Peyer's patch (tissue), 4 donors: ENCODE data around the gene SYCP2L. TPM values are rescaled to one million over a fixed set of nuclear protein-coding genes. Genes with fewer than 3 reads are reported as not detected.
"Not testable (repeated sequence)": the region's sequence is repeated elsewhere in the genome, so short reads cannot be mapped to it uniquely, and the experiment has no call there.

Experiments
- DNase-seq, 3 donors: peaks; one replicate each; pipeline ENCODE4 v3.0.0-alpha.2; 2017 to 2019
- H3K27ac ChIP-seq, 4 donors: fragments of 200-600 bp; sonication (generic); one replicate each; pipeline ENCODE4 v1.5.1; 2016 to 2019
- H3K27me3 ChIP-seq, 2 donors: fragments of 200-600 bp; sonication (generic); one replicate each; pipeline ENCODE4 v1.5.1; 2019
- H3K36me3 ChIP-seq, 3 donors: fragments of 200-600 bp; sonication (generic); one replicate each; pipeline ENCODE4 v1.5.1; 2016 to 2019
- H3K4me1 ChIP-seq, 4 donors: fragments of 200-600 bp; sonication (generic); one replicate each; pipeline ENCODE4 v1.5.1; 2016 to 2019
- H3K4me3 ChIP-seq, 4 donors: fragments of 200-600 bp; sonication (generic); 1 replicate in 3 of 4; 2 replicates in 1 of 4; pipeline ENCODE4 v1.5.1; 2016 to 2019; ENCODE audit warnings: mild to moderate bottlenecking in 1 of 4
- H3K9me3 ChIP-seq, 4 donors: fragments of 200-600 bp; sonication (generic); one replicate each; pipeline ENCODE4 v1.5.1; 2016 to 2019; ENCODE audit warnings: mild to moderate bottlenecking in 1 of 4
- POLR2A ChIP-seq, 2 donors: fragments of 450-650 bp; IDR thresholded peaks; one replicate each; pipeline ENCODE4 v1.5.1; 2017; ENCODE audit warnings: antibody characterized with exemption in 2 of 2, mild to moderate bottlenecking in 2 of 2, moderate library complexity in 2 of 2
- total RNA-seq, 4 donors: library from RNA; depleted of rRNA; stranded (reverse); fragments of >200 nt; gene quantifications; one replicate each; pipeline ENCODE4 v1.1.0, GENCODE V29; 2016
- TF ChIP-seq, protein P1 (sequence below), 6 experiments: fragments of 450-650 bp in 4 of 6; fragments of 200-600 bp in 2 of 6; sonication (generic) in 1 of 6; IDR thresholded peaks; one replicate each; pipeline ENCODE4 v1.5.1; 2017 to 2019; ENCODE audit warnings: antibody characterized with exemption in 6 of 6, mild to moderate bottlenecking in 3 of 6, moderate library complexity in 1 of 6

The SYCP2L gene
- total RNA-seq, 4 donors from 2014 or later = 0.67 to 5.0 TPM; not detected in 2

DNA sequence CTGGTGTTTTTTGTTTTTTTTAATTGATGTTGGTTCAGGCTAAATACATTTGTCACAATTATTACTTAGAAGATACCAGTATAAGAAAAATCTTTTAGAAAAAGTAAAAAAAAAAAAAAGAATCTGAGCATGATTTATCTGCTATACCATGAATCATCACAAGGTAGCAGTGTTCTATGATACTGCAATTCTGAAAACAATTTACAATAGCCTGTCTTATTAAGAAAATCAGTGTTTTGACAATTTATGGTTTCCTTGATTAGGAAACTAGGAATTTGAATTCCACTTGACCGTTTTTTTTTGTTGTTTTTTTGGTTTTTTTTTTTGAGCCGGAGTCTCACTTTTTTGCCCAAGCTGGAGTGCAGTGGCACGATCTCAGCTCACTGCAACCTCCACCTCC, 39.2 kb upstream of the SYCP2L start:
- H3K27ac ChIP-seq = no peak overlapping the region
- no peak for DNase-seq

DNA sequence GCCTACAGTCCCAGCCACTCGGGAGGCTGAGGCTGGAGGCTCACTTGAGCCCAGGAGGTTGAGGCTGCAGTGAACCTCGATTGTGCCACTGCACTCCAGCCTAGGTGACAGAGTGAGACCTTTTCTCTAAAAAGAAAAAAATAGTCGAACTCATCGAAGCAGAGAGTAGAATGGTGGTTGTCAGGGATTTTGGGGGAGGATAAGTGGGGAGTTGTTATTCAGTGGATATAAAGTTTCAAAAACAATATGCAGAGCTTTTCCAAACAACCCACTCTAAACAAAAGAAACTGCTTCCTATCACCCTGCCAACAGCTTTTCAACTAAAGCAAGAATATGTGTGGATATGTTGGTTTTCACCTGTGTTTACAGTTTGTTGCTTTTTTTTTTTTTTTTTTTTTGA, 37.0 kb upstream of the SYCP2L start:
- peaks cover 0 to 4% (median 2%) of the 10 kb centered on the region in 4 donors for H3K9me3 ChIP-seq
- no peak for TF ChIP-seq POLR2A (IDR thresholded peaks at IDR 0.05)
- TF ChIP-seq, protein P1, sequence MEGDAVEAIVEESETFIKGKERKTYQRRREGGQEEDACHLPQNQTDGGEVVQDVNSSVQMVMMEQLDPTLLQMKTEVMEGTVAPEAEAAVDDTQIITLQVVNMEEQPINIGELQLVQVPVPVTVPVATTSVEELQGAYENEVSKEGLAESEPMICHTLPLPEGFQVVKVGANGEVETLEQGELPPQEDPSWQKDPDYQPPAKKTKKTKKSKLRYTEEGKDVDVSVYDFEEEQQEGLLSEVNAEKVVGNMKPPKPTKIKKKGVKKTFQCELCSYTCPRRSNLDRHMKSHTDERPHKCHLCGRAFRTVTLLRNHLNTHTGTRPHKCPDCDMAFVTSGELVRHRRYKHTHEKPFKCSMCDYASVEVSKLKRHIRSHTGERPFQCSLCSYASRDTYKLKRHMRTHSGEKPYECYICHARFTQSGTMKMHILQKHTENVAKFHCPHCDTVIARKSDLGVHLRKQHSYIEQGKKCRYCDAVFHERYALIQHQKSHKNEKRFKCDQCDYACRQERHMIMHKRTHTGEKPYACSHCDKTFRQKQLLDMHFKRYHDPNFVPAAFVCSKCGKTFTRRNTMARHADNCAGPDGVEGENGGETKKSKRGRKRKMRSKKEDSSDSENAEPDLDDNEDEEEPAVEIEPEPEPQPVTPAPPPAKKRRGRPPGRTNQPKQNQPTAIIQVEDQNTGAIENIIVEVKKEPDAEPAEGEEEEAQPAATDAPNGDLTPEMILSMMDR (IDR thresholded peaks at IDR 0.05) = no peak
- H3K27me3 ChIP-seq = no peaks in the 10 kb centered on the region
- no peak for DNase-seq
- no peaks in the 10 kb centered on the region for H3K36me3 ChIP-seq
- H3K4me1 ChIP-seq = no peaks in the 10 kb centered on the region
- no peak overlapping the region for H3K27ac ChIP-seq
- no peak overlapping the region for H3K4me3 ChIP-seq

More for the DNA sequence above, 39.2 kb upstream of the SYCP2L start:
- no peaks in the 10 kb centered on the region for H3K9me3 ChIP-seq
- no peaks in the 10 kb centered on the region for H3K4me1 ChIP-seq
- H3K4me3 ChIP-seq = no peak overlapping the region
- TF ChIP-seq, protein P1 (IDR thresholded peaks at IDR 0.05) = peak in 1 of 6 experiments; percentile 18
- no peak for TF ChIP-seq POLR2A (IDR thresholded peaks at IDR 0.05)
- no peaks in the 10 kb centered on the region for H3K27me3 ChIP-seq
- H3K36me3 ChIP-seq = no peaks in the 10 kb centered on the region

DNA sequence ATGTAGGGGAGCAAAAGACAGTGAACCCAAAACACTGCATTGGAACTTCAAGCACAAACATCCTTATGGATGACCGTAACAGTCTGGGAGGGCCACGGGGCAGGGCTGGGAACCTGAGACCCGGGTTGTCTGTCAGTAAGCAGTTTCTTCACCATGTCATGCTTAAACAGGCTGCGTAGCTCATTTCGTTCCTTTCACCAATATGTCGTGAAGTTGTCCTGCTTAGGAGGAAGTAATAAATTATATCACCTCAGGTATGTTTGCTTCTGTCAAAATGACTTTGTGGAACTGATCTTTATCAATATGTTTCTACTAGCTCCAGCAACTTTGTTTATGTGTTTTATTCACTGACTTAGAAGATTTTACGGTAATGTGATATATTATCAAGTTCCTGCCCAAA, 36.1 kb upstream of the SYCP2L start:
- no peaks in the 10 kb centered on the region for H3K27me3 ChIP-seq
- H3K36me3 ChIP-seq = no peaks in the 10 kb centered on the region
- H3K4me1 ChIP-seq = no peaks in the 10 kb centered on the region
- DNase-seq = no peak
- TF ChIP-seq, protein P1 (IDR thresholded peaks at IDR 0.05) = no peak
- TF ChIP-seq POLR2A (IDR thresholded peaks at IDR 0.05) = no peak
- H3K9me3 ChIP-seq = peaks cover 0 to 4% (median 2%) of the 10 kb centered on the region in 4 donors
- no peak overlapping the region for H3K4me3 ChIP-seq
- no peak overlapping the region for H3K27ac ChIP-seq

DNA sequence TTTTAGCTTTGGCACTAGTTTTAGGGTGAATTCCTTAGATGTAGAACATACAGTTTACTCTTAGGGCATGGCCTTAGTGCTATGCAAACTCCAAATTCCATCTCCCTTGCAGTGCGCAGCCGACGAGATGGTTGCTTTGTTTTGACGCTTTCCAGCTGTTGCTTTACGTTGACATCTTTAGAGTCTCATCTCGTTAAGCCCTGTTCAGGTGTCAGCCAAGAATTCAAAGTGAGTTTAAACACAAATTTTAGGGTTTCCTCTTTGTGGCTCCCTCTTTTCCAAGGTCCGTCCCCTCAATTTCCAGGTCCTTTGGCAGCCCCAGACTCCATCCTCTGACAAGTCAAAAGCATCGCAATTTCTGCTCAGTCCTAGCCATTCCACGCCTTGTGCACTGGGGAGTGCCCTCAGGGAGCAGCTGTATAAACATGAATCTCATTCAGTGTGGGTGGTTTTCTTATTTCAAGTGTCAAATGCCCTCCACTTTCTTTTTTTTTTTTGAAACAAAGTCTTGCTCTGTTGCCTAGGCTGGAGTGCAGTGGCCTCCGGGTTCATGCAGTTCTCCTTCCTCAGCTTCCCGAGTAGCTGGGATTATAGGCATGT, 34.4 kb upstream of the SYCP2L start:
- no peak for DNase-seq
- no peaks in the 10 kb centered on the region for H3K36me3 ChIP-seq
- no peak overlapping the region for H3K4me3 ChIP-seq
- H3K27me3 ChIP-seq = no peaks in the 10 kb centered on the region
- TF ChIP-seq, protein P1 (IDR thresholded peaks at IDR 0.05) = no peak
- H3K4me1 ChIP-seq = no peaks in the 10 kb centered on the region
- peaks cover 0 to 4% (median 2%) of the 10 kb centered on the region in 4 donors for H3K9me3 ChIP-seq
- no peak overlapping the region for H3K27ac ChIP-seq

DNA sequence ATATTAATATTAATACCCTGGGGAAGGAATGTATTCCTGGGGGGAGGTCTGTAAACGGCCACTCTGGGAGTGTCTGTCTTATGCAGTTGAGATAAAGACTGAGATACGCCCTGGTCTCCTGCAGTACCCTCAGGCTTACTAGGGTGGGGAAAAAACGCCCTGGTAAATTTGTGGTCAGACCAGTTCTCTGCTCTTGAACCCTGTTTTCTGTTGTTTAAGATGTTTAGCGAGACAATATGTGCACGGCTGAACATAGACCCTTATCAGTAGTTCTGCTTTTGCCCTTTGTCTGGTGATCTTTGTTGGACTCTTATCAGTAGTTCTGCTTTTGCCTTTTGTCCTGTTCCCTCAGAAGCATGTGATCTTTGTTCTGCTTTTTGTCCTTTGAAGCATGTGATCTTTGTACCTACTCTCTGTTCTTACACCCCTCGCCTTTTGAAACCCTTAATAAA, 33.0 kb upstream of the SYCP2L start:
- H3K27me3 ChIP-seq, H3K4me3 ChIP-seq, H3K27ac ChIP-seq, DNase-seq, H3K36me3 ChIP-seq, H3K4me1 ChIP-seq, H3K9me3 ChIP-seq: not testable (repeated sequence)

DNA sequence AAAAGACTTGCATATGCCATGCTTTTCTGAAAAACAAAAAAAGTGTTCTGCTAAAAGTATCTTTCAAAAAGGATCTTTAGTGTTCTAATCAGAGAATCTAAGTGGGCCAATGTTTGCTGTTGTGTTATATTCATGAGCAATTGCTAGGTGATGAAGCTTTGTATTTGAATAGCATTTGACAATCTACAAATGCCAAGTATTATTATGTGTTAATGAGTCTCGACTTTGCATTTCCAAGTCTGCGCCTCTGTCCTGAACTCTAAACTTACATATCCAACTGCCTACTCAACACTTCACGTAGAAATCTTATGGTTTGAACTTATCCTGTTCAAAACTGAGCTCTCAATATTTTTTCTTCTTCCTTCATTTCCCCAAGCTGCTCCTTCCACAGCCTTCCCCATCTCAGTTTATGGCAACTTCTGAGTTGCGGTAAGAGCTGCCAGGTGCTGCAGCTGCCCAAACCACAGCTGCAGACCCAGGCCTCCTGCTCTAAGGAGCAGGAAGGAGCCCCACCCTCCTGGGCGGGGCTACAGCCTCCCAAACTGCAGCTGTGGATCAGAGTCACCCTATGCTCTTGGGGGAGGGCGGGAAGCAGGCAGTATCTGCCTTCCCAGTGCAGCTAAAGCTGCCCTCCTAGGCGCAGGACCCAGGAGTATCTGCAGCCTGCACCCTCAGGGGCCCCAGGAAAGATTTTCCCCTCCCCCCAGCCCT, 31.8 kb upstream of the SYCP2L start:
- no peak for DNase-seq
- Histone ChIP-seq H3K27me3 (no peaks in the 10 kb centered on the region), H3K9me3 (peaks cover 0 to 4% (median 2%) of the 10 kb centered on the region in 4 donors), H3K36me3 (no peaks in the 10 kb centered on the region), H3K4me3 (no peak overlapping the region), H3K4me1 (no peaks in the 10 kb centered on the region), H3K27ac (no peak overlapping the region)
- TF ChIP-seq POLR2A (IDR thresholded peaks at IDR 0.05) = no peak
- TF ChIP-seq, protein P1 (IDR thresholded peaks at IDR 0.05) = no peak
